Spleen (tissue), 7 donors: ENCODE results near the gene TSHZ2.

ENCODE experiments used
- POLR2AphosphoS5 ChIP-seq, 3 donors: sonication (generic); formaldehyde crosslinking; IDR thresholded peaks; one replicate each; pipeline ENCODE4 v1.5.1; 2017; ENCODE audit warnings: antibody characterized with exemption in 3 of 3
- TF ChIP-seq, protein P1 (sequence below), 11 experiments: fragments of 200-600 bp in 7 of 11; fragments of 450-650 bp in 4 of 11; sonication (generic) in 4 of 11; IDR thresholded peaks in 8 of 11; conservative IDR thresholded peaks in 3 of 11; 1 replicate in 7 of 11; 2 replicates in 4 of 11; pipeline versions ENCODE4 v1.4.0 to v1.8.0; 2016 to 2021; ENCODE audit warnings: antibody characterized with exemption in 11 of 11, inconsistent platforms in 4 of 11, mild to moderate bottlenecking in 1 of 11
- donor health status: DM: no; HTN: no; CAD: no; lungs with moderate emphysema.
- donor health status: DM: no; HTN: no; CAD: no.
- donor health status: DM: no; HTN: no; CAD: no.

- TF ChIP-seq, protein P1, sequence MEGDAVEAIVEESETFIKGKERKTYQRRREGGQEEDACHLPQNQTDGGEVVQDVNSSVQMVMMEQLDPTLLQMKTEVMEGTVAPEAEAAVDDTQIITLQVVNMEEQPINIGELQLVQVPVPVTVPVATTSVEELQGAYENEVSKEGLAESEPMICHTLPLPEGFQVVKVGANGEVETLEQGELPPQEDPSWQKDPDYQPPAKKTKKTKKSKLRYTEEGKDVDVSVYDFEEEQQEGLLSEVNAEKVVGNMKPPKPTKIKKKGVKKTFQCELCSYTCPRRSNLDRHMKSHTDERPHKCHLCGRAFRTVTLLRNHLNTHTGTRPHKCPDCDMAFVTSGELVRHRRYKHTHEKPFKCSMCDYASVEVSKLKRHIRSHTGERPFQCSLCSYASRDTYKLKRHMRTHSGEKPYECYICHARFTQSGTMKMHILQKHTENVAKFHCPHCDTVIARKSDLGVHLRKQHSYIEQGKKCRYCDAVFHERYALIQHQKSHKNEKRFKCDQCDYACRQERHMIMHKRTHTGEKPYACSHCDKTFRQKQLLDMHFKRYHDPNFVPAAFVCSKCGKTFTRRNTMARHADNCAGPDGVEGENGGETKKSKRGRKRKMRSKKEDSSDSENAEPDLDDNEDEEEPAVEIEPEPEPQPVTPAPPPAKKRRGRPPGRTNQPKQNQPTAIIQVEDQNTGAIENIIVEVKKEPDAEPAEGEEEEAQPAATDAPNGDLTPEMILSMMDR (IDR thresholded peaks at IDR 0.05 in 8 of 11, conservative IDR thresholded peaks at IDR 0.05 in 3 of 11), result no peak
- no peak for TF ChIP-seq POLR2AphosphoS5 (IDR thresholded peaks at IDR 0.05)
These were observed 453.8 kb downstream of the TSHZ2 start for GRCh38 chr20:53425941-53426340.
